ENCODE data around the gene HEXIM2.

GRCh38 chr17:45118691-45119090, 43.0 kb upstream of the HEXIM2 start:
- no peak for TF ChIP-seq CTCF (IDR thresholded peaks at IDR 0.05)
- TF ChIP-seq POLR2AphosphoS5 (IDR thresholded peaks at IDR 0.05; ENCODE audit: low read depth, low read length): no peak
- TF ChIP-seq REST (IDR thresholded peaks at IDR 0.05; ENCODE audit: insufficient read depth in 1 of 2, low read depth in 2 of 2, low read length in 1 of 2): no peak
- no peak for TF ChIP-seq TCF7L2 (IDR thresholded peaks at IDR 0.05; ENCODE audit: low read depth, low read length)
- no peak for TF ChIP-seq SIN3A (IDR thresholded peaks at IDR 0.05; ENCODE audit: borderline replicate concordance, insufficient read depth, low read depth, low read length)
